Caco-2 (cell line): ENCODE results near the gene CFAP46. TPM values are rescaled to one million over a fixed set of nuclear protein-coding genes. Genes with fewer than 3 reads are reported as not detected.
A peak's percentile ranks its signal among the peaks of the same experiment; 100 is the strongest.

Experiments used
- BruUV-seq: library from RNA; stranded (reverse); fragments of 400-500 nt; replicated peaks from 2 replicates; lab custom pipeline; 2021; lab: Mats Ljungman, UMichigan
- CTCF ChIA-PET: fragments of 300-600 bp; sonication (Branson Sonifier 250); formaldehyde crosslinking; loops from one replicate; lab custom pipeline; 2022; ENCODE audit warnings: antibody characterized with exemption; lab: Charles Lee
- POLR2A ChIA-PET: fragments of 300-600 bp; sonication (Branson Sonifier 250); formaldehyde crosslinking; loops from one replicate; lab custom pipeline; 2022; ENCODE audit warnings: antibody characterized with exemption; lab: Charles Lee
- DNase-seq, 2 experiments: peaks; one replicate each; pipeline versions ENCODE4 v3.0.0 to v3.0.0-alpha.2; 2020 to 2022
- H3K27me3 ChIP-seq: replicated peaks from 2 replicates; pipeline ENCODE4 v1.6.0; 2011; ENCODE audit warnings: low read length; ENCODE audit not compliant: control insufficient read depth, insufficient read depth
- H3K36me3 ChIP-seq: 2 replicates; pipeline ENCODE4 v1.5.1; 2011; ENCODE audit warnings: low read length; ENCODE audit not compliant: control insufficient read depth, insufficient read depth
- H3K4me1 ChIP-seq: fragments of 250-450 bp; sonication (Bioruptor Pico); 2 replicates; pipeline ENCODE4 v1.5.1; 2020; ENCODE audit warnings: mild to moderate bottlenecking
- H3K4me3 ChIP-seq: 2 replicates; pipeline ENCODE4 v1.5.1; 2011; ENCODE audit warnings: low read depth, mild to moderate bottlenecking, control low read depth, low read length
- H3K9me3 ChIP-seq: fragments of 250-450 bp; sonication (Bioruptor Pico); 2 replicates; pipeline ENCODE4 v1.5.1; 2020; ENCODE audit warnings: mild to moderate bottlenecking, moderate library complexity
- H3K27ac Mint-ChIP-seq: one replicate; pipeline ENCODE4 v1.8.0; 2022; ENCODE audit warnings: mixed read lengths; ENCODE audit not compliant: unreplicated experiment
- H3K27me3 Mint-ChIP-seq: one replicate; pipeline ENCODE4 v1.8.0; 2022; ENCODE audit warnings: mixed read lengths; ENCODE audit not compliant: insufficient read depth, unreplicated experiment
- H3K36me3 Mint-ChIP-seq: one replicate; pipeline ENCODE4 v1.8.0; 2022; ENCODE audit warnings: mild to moderate bottlenecking, mixed read lengths; ENCODE audit not compliant: insufficient read depth, unreplicated experiment
- H3K4me1 Mint-ChIP-seq: one replicate; pipeline ENCODE4 v1.8.0; 2022; ENCODE audit warnings: low read depth, mixed read lengths; ENCODE audit not compliant: unreplicated experiment
- H3K4me3 Mint-ChIP-seq: one replicate; pipeline ENCODE4 v1.8.0; 2022; ENCODE audit warnings: mild to moderate bottlenecking, moderate library complexity, mixed read lengths; ENCODE audit not compliant: unreplicated experiment
- H3K9me3 Mint-ChIP-seq: one replicate; pipeline ENCODE4 v1.8.0; 2022; ENCODE audit warnings: mixed read lengths; ENCODE audit not compliant: unreplicated experiment
- CTCF ChIP-seq, 2 experiments: fragments of 200-600 bp in 1 of 2; IDR thresholded peaks; 1 replicate in 1 of 2; 2 replicates in 1 of 2; pipeline versions ENCODE4 v1.5.1 to v1.8.0; 2011 to 2022; ENCODE audit warnings: antibody characterized with exemption in 1 of 2, control low read depth in 1 of 2, inconsistent platforms in 1 of 2, low read depth in 1 of 2, low read length in 1 of 2, mild to moderate bottlenecking in 1 of 2, moderate library complexity in 1 of 2; ENCODE audit not compliant: insufficient read depth in 1 of 2, severe bottlenecking in 1 of 2, unreplicated experiment in 1 of 2
- intact Hi-C: fragments of 100-400 bp; cut with micrococcal nuclease; formaldehyde crosslinking; loops from one replicate; pipeline ENCODE4 v1.10.0; 2022; ENCODE audit not compliant: unreplicated experiment
- total RNA-seq: library from RNA; stranded (reverse); gene quantifications from 2 replicates; pipeline ENCODE4 v1.2.3, GENCODE V29; 2022

The CFAP46 gene
- total RNA-seq, 1 experiment from 2014 or later, result not detected

GRCh38 chr10:132972986-132973902 lies 30.9 kb upstream of the CFAP46 start:
- H3K4me1 ChIP-seq, result no peaks in the 10 kb centered on the region
- H3K4me3 Mint-ChIP-seq, result no peak overlapping the region
- no peak overlapping the region for H3K27ac Mint-ChIP-seq
- intact Hi-C loops, result no loop called here
- H3K36me3 Mint-ChIP-seq, result no peaks in the 10 kb centered on the region
- peak in 1 of 2 experiments; percentile 34 for DNase-seq
- H3K4me1 Mint-ChIP-seq, result no peaks in the 10 kb centered on the region
- CTCF ChIA-PET, result no interaction called here
- no peaks in the 10 kb centered on the region for H3K9me3 Mint-ChIP-seq
- TF ChIP-seq CTCF (IDR thresholded peaks at IDR 0.05; ENCODE audit: insufficient read depth in 1 of 2, low read depth in 1 of 2, low read length in 1 of 2, severe bottlenecking in 1 of 2, unreplicated experiment in 1 of 2), result no peak
- no peaks in the 10 kb centered on the region for H3K27me3 ChIP-seq
- H3K36me3 ChIP-seq, result no peaks in the 10 kb centered on the region
- H3K27me3 Mint-ChIP-seq, result peaks cover 44% of the 10 kb centered on the region
- H3K4me3 ChIP-seq, result no peak overlapping the region
- POLR2A ChIA-PET, result no interaction called here
- no TSS peak for BruUV-seq
- H3K9me3 ChIP-seq, result peaks cover 8% of the 10 kb centered on the region; the same call in 1 of the 2 replicates

- Mint-ChIP-seq H3K27ac (no peak overlapping the region), H3K36me3 (no peaks in the 10 kb centered on the region), H3K27me3 (peaks cover 38% of the 10 kb centered on the region), H3K4me3 (no peak overlapping the region), H3K4me1 (no peaks in the 10 kb centered on the region), H3K9me3 (no peaks in the 10 kb centered on the region)
- DNase-seq, result peak in 1 of 2 experiments; percentile 19
- TF ChIP-seq CTCF (IDR thresholded peaks at IDR 0.05; ENCODE audit: insufficient read depth in 1 of 2, low read depth in 1 of 2, low read length in 1 of 2, severe bottlenecking in 1 of 2, unreplicated experiment in 1 of 2), result no peak
- H3K9me3 ChIP-seq, result peaks cover 8% of the 10 kb centered on the region; the same call in 1 of the 2 replicates
- no TSS peak for BruUV-seq
- H3K4me3 ChIP-seq, result no peak overlapping the region
- no peaks in the 10 kb centered on the region for H3K27me3 ChIP-seq
- ChIA-PET CTCF (no interaction called here), POLR2A (no interaction called here)
- intact Hi-C loops, result no loop called here
- no peaks in the 10 kb centered on the region for H3K36me3 ChIP-seq
- no peaks in the 10 kb centered on the region for H3K4me1 ChIP-seq
These were observed 30.0 kb upstream of the CFAP46 start for GRCh38 chr10:132972149-132972985.

- POLR2A ChIA-PET, result no interaction called here
- intact Hi-C loops, result no loop called here
- H3K27me3 ChIP-seq, result no peaks in the 10 kb centered on the region
- CTCF ChIA-PET, result no interaction called here
- TF ChIP-seq CTCF (IDR thresholded peaks at IDR 0.05; ENCODE audit: insufficient read depth in 1 of 2, low read depth in 1 of 2, low read length in 1 of 2, severe bottlenecking in 1 of 2, unreplicated experiment in 1 of 2), result no peak
- peaks cover 8% of the 10 kb centered on the region; the same call in 1 of the 2 replicates for H3K9me3 ChIP-seq
- DNase-seq, result peak in 1 of 2 experiments; percentile 26
- H3K4me1 ChIP-seq, result no peaks in the 10 kb centered on the region
- H3K4me3 ChIP-seq, result no peak overlapping the region
- no TSS peak for BruUV-seq
- Mint-ChIP-seq H3K36me3 (no peaks in the 10 kb centered on the region), H3K4me1 (no peaks in the 10 kb centered on the region), H3K27ac (no peak overlapping the region), H3K4me3 (no peak overlapping the region), H3K9me3 (no peaks in the 10 kb centered on the region), H3K27me3 (peaks cover 36% of the 10 kb centered on the region)
- no peaks in the 10 kb centered on the region for H3K36me3 ChIP-seq
These were observed 29.2 kb upstream of the CFAP46 start for GRCh38 chr10:132971448-132972148.
